Mucosa of stomach (tissue), 1 donor: ENCODE results near the gene ATP1A1.

Experiments used
- H3K27me3 ChIP-seq: one replicate; pipeline ENCODE4 v1.7.0; 2013; ENCODE audit warnings: mild to moderate bottlenecking, low read length; ENCODE audit not compliant: control insufficient read depth, insufficient read depth
- H3K36me3 ChIP-seq: one replicate; pipeline ENCODE4 v1.7.0; 2013; ENCODE audit warnings: low read length; ENCODE audit not compliant: control insufficient read depth, insufficient read depth
- H3K4me1 ChIP-seq: one replicate; pipeline ENCODE4 v1.7.0; 2013; ENCODE audit warnings: mild to moderate bottlenecking, low read length; ENCODE audit not compliant: control insufficient read depth, insufficient read depth
- H3K4me3 ChIP-seq: one replicate; pipeline ENCODE4 v1.7.0; 2013; ENCODE audit warnings: low read length
- H3K9ac ChIP-seq: one replicate; pipeline ENCODE4 v1.7.0; 2013; ENCODE audit warnings: mild to moderate bottlenecking, low read length, moderate library complexity
- H3K9me3 ChIP-seq: one replicate; pipeline ENCODE4 v1.7.0; 2013; ENCODE audit warnings: mild to moderate bottlenecking, low read length, moderate library complexity; ENCODE audit not compliant: control insufficient read depth
- donor health status: Pancreatic carcinoma.

Gene ATP1A1

DNA sequence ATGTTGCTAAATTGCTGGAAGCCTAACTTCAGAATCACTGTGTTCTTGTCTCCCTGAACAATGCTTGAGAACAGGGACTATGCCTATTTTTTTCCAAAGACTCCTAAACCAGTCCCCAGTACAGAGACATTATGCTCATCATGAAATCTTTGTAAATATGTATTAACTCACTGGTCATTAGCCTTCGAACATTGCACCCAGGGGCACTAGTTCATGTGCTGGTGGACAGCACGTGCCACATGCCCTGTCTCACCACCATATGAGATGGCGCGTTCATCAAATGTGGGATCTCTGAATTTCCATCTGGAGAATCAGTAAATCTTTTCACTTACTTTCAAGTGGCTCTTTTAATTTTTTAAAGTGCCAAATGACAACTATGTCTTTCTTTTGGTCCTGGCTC lies 11.0 kb upstream of the ATP1A1 start:
- no peaks in the 10 kb centered on the region for H3K9me3 ChIP-seq
- H3K4me1 ChIP-seq, result no peaks in the 10 kb centered on the region
- H3K9ac ChIP-seq, result no peak overlapping the region
- H3K4me3 ChIP-seq, result no peak overlapping the region
- H3K36me3 ChIP-seq, result no peaks in the 10 kb centered on the region
- no peaks in the 10 kb centered on the region for H3K27me3 ChIP-seq

- no peaks in the 10 kb centered on the region for H3K4me1 ChIP-seq
- no peaks in the 10 kb centered on the region for H3K9me3 ChIP-seq
- no peaks in the 10 kb centered on the region for H3K36me3 ChIP-seq
- no peak overlapping the region for H3K4me3 ChIP-seq
- no peaks in the 10 kb centered on the region for H3K27me3 ChIP-seq
- no peak overlapping the region for H3K9ac ChIP-seq
Observed at GRCh38 chr1:116365353-116365780, 7.7 kb upstream of the ATP1A1 start.

DNA sequence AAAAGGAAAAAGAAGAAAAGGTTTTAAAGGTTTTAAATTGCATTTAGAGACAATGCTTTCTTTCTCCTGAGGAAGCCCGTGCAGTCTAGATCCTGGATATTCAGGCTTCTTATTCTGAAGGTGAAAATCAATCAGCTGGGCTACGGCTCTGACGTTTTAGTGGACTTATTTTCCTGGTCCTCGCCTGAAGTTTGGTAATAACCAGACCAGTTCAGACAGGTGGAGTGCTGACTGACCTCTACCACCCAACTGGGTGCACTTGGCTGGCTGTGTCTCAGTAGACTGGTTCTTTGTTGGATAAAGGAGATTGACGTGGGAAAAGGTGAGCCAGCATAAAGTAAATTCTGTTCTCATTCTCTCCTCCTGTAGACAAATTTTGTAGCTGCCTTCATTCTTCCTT lies 7.2 kb upstream of the ATP1A1 start:
- Histone ChIP-seq H3K27me3 (no peaks in the 10 kb centered on the region), H3K4me1 (no peaks in the 10 kb centered on the region), H3K9me3 (no peaks in the 10 kb centered on the region), H3K36me3 (no peaks in the 10 kb centered on the region), H3K9ac (no peak overlapping the region), H3K4me3 (no peak overlapping the region)

DNA sequence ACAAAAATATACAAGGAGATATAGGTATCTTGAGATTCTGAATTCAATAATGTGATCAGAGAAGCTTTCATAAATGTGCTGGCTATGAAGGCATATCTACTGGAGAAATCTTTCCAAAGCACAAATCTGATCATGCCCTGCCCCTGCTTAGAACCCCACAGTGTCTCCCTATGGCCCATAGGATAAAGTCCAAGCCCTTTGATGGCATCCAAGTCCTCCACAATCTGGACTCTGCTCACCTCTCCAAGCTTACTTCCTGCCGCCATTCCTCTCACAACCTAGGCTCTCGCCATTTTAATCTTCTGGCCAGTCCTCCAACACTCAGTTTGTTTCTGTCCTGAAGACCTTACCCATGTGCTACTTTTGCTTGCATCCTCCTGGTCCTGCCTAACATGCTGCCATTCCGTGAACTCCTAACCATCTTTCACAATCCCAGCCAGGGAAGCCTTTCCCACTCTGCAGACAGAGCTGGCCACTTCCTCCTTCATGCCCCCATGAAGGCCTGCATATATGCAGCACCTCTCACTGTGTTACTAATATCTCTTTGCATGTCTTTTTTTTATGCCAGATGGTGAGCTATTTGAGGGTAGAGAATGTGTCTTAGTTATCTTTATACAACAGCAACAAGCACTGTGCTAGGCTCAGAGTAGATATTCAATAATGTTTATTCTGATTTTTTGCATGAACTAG lies 5.6 kb upstream of the ATP1A1 start:
- Histone ChIP-seq H3K4me3 (no peak overlapping the region), H3K9ac (no peak overlapping the region), H3K4me1 (peaks cover 6% of the 10 kb centered on the region), H3K27me3 (no peaks in the 10 kb centered on the region), H3K36me3 (no peaks in the 10 kb centered on the region), H3K9me3 (no peaks in the 10 kb centered on the region)

DNA sequence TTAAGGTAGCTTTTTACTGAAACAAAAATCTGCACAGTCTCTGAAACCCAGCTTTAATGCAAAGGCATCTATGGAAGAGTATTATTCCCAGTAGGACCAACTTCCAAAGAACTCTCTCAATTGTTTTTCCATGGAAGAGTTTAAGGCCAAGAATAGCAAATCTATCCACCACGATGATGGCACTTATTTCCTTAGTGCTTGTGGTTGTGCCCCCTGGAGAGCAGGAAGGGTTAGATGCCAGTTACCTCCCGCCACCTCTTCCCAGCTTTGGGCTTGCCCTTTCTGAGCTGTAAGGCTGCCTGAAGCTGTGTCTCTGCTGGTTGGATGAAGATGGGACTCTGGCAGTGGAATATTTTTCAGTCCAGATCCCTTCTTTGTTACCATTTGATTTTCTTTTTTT lies 4.8 kb upstream of the ATP1A1 start:
- peaks cover 9% of the 10 kb centered on the region for H3K4me1 ChIP-seq
- H3K4me3 ChIP-seq, result no peak overlapping the region
- no peaks in the 10 kb centered on the region for H3K9me3 ChIP-seq
- H3K27me3 ChIP-seq, result no peaks in the 10 kb centered on the region
- no peaks in the 10 kb centered on the region for H3K36me3 ChIP-seq
- H3K9ac ChIP-seq, result no peak overlapping the region

- H3K36me3 ChIP-seq, result no peaks in the 10 kb centered on the region
- H3K4me1 ChIP-seq, result peaks cover 16% of the 10 kb centered on the region
- H3K27me3 ChIP-seq, result no peaks in the 10 kb centered on the region
- H3K9me3 ChIP-seq, result no peaks in the 10 kb centered on the region
- no peak overlapping the region for H3K9ac ChIP-seq
- H3K4me3 ChIP-seq, result no peak overlapping the region
Observed at GRCh38 chr1:116370181-116370580, 2.9 kb upstream of the ATP1A1 start.

- no peak overlapping the region for H3K4me3 ChIP-seq
- H3K9ac ChIP-seq, result no peak overlapping the region
- H3K4me1 ChIP-seq, result peaks cover 30% of the 10 kb centered on the region
Observed at GRCh38 chr1:116371752-116372151, 1.3 kb upstream of the ATP1A1 start.

GRCh38 chr1:116372191-116372590 lies 853 bp upstream of the ATP1A1 start:
- Histone ChIP-seq H3K9ac (peak overlapping the region; percentile 86), H3K9me3 (no peaks in the 10 kb centered on the region), H3K4me1 (peaks cover 35% of the 10 kb centered on the region), H3K36me3 (no peaks in the 10 kb centered on the region), H3K4me3 (peak overlapping the region; percentile 75), H3K27me3 (no peaks in the 10 kb centered on the region)

More at GRCh38 chr1:116371752-116372151, 1.3 kb upstream of the ATP1A1 start:
- H3K27me3 ChIP-seq, result no peaks in the 10 kb centered on the region
- H3K9me3 ChIP-seq, result no peaks in the 10 kb centered on the region
- H3K36me3 ChIP-seq, result no peaks in the 10 kb centered on the region

DNA sequence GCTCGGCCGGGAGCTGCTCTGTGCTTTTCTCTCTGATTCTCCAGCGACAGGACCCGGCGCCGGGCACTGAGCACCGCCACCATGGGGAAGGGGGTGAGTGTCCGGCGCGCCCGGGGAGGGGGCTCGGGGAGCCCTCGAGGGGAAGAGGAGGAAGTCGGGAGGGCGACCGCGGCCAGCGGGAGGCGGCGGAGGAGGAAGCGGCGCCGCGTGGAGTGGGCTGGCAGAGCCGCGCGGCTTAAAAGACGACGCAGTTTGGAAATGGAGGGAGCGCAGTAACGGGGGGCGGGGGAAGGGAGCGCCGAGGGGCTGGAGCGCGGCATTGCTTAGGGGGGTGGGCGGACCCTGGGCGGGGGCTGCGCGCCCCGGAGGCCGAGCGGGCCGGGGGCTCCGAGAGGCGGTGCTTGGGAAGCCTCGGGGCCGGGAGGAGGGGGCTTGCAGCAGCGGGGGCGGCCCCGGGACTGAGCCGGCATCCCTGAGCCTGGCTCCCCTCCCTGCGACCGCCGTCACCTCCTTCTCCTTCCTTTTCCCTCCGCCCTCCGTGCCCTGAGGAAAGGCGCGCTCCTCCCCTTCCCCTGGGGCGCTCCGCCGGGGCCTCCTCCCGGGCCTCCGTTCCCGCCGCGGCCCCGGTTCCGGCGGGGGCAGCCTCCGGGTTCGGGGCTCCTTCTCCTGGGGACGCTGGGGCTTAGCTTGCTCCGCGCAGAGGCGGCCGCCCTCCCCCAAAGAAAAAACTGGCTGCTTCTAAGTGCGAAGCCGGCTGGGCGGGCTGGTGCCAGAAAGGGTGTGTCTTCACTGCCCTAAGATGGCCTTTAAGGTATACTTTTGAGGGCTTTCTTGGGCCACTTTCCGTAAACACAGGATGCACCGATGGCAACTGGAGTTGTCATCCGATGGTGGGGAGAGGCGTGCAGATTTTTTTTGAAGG lies 648 bp downstream of the ATP1A1 start:
- Histone ChIP-seq H3K9me3 (no peaks in the 10 kb centered on the region), H3K36me3 (no peaks in the 10 kb centered on the region), H3K4me1 (peaks cover 50% of the 10 kb centered on the region), H3K9ac (peak overlapping the region; percentile 85), H3K4me3 (peak overlapping the region; percentile 45), H3K27me3 (no peaks in the 10 kb centered on the region)

GRCh38 chr1:116374353-116375147 lies 1.5 kb downstream of the ATP1A1 start:
- Histone ChIP-seq H3K27me3 (no peaks in the 10 kb centered on the region), H3K4me1 (peaks cover 58% of the 10 kb centered on the region), H3K9me3 (no peaks in the 10 kb centered on the region), H3K9ac (peak overlapping the region; percentile 85), H3K36me3 (no peaks in the 10 kb centered on the region), H3K4me3 (peak overlapping the region; percentile 45)

- Histone ChIP-seq H3K4me1 (peaks cover 66% of the 10 kb centered on the region), H3K27me3 (no peaks in the 10 kb centered on the region), H3K4me3 (peak overlapping the region; percentile 45), H3K9me3 (no peaks in the 10 kb centered on the region), H3K9ac (peak overlapping the region; percentile 85), H3K36me3 (no peaks in the 10 kb centered on the region)
Observed at GRCh38 chr1:116375148-116375886, 2.3 kb downstream of the ATP1A1 start.
